HepG2 (cell line): ENCODE results near the gene PHYH. TPM values are rescaled to one million over a fixed set of nuclear protein-coding genes. Genes with fewer than 3 reads are reported as not detected.

Experiments
- AHDC1 ChIP-seq: sonication (generic); formaldehyde crosslinking; IDR thresholded peaks from 2 replicates; pipeline ENCODE4 v1.5.1; 2020; ENCODE audit warnings: mild to moderate bottlenecking, missing genetic modification reagents, borderline replicate concordance
- EHMT2 ChIP-seq: fragments of 200-600 bp; sonication (generic); IDR thresholded peaks from 2 replicates; pipeline ENCODE4 v1.7.0; 2017; ENCODE audit warnings: antibody characterized with exemption, low read depth, low read length, borderline replicate concordance
- GABPB1 ChIP-seq: IDR thresholded peaks from 2 replicates; pipeline ENCODE4 v1.6.1; 2016; ENCODE audit warnings: mild to moderate bottlenecking, missing genetic modification reagents, moderate library complexity, missing compliant biosample characterization
- HOXA5 ChIP-seq: sonication (generic); formaldehyde crosslinking; IDR thresholded peaks from 2 replicates; pipeline ENCODE4 v1.4.0; 2020; ENCODE audit warnings: missing genetic modification reagents
- NR2F2 ChIP-seq: IDR thresholded peaks from 2 replicates; pipeline ENCODE4 v1.6.1; 2012; ENCODE audit warnings: low read depth, inconsistent platforms, borderline replicate concordance
- SPEN ChIP-seq: sonication (generic); formaldehyde crosslinking; IDR thresholded peaks from 2 replicates; pipeline ENCODE4 v1.5.1; 2020; ENCODE audit warnings: low read depth, mild to moderate bottlenecking, missing genetic modification reagents
- polyA plus RNA-seq, 8 experiments: library from polyadenylated mRNA; depleted of rRNA in 3 of 8; stranded (reverse) in 7 of 8; unstranded in 1 of 8; fragments of >200 nt; fragmentation: Illumina TruSeq in 4 of 8; extraction: Trizol in 4 of 8; gene quantifications; 2 replicates each; pipeline versions ENCODE4 v1.2.1 to v1.2.3, GENCODE V29; 2011 to 2016; ENCODE audit warnings: low read depth in 4 of 8, missing spikeins in 1 of 8, mixed read lengths in 1 of 8; ENCODE audit not compliant: insufficient read depth in 1 of 8
- total RNA-seq, 5 experiments: library from RNA; depleted of rRNA; stranded (reverse); fragments of >200 nt; fragmentation: Illumina TruSeq; extraction: Trizol; gene quantifications; 2 replicates each; pipeline ENCODE4 v1.2.3, GENCODE V29; 2016; ENCODE audit warnings: low read depth in 1 of 5
- TF ChIP-seq, protein P1 (sequence below): sonication (generic); formaldehyde crosslinking; IDR thresholded peaks from 2 replicates; pipeline ENCODE4 v1.5.1; 2020; ENCODE audit warnings: mild to moderate bottlenecking, missing genetic modification reagents, moderate library complexity

The PHYH gene
- total and polyA plus RNA-seq, 2 of the 13 experiments (the other 11 are each of a cell fraction or from before 2014, with no cell fraction given) = 27.2 to 34.5 TPM

DNA sequence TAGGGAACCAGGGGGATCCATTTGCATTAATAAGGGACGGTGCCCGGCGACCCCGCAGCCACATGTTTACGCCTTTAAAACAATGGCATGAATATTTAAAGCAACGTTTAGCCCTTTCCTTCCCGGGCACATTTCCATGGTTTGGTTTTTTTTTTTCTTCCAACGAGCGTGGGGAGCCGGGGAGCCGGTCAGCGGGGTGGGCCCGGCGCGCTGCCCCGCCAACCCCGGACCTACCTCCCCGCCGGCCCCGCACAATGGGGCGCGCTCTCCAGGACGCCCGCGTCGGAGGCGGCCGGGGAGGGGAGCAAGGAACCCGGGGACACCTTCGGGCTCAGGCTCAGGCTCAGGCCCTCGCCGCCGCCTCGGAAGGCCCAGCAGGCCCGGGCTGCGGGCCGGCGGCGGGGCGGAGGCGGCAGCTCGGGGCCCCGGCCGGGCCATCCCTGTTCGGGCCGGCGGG is 47.2 kb upstream of the PHYH start (continued):
- TF ChIP-seq AHDC1 (CRISPR knock-in tag) (no peak), EHMT2 (no peak), GABPB1 (CRISPR knock-in tag) (peak; percentile 38; the same call in 1 of the 2 replicates), SPEN (CRISPR knock-in tag) (0 out of 2 replicates have a peak, but pooled peaks have one; percentile 26), NR2F2 (no peak), HOXA5 (no peak)
- TF ChIP-seq, protein P1, sequence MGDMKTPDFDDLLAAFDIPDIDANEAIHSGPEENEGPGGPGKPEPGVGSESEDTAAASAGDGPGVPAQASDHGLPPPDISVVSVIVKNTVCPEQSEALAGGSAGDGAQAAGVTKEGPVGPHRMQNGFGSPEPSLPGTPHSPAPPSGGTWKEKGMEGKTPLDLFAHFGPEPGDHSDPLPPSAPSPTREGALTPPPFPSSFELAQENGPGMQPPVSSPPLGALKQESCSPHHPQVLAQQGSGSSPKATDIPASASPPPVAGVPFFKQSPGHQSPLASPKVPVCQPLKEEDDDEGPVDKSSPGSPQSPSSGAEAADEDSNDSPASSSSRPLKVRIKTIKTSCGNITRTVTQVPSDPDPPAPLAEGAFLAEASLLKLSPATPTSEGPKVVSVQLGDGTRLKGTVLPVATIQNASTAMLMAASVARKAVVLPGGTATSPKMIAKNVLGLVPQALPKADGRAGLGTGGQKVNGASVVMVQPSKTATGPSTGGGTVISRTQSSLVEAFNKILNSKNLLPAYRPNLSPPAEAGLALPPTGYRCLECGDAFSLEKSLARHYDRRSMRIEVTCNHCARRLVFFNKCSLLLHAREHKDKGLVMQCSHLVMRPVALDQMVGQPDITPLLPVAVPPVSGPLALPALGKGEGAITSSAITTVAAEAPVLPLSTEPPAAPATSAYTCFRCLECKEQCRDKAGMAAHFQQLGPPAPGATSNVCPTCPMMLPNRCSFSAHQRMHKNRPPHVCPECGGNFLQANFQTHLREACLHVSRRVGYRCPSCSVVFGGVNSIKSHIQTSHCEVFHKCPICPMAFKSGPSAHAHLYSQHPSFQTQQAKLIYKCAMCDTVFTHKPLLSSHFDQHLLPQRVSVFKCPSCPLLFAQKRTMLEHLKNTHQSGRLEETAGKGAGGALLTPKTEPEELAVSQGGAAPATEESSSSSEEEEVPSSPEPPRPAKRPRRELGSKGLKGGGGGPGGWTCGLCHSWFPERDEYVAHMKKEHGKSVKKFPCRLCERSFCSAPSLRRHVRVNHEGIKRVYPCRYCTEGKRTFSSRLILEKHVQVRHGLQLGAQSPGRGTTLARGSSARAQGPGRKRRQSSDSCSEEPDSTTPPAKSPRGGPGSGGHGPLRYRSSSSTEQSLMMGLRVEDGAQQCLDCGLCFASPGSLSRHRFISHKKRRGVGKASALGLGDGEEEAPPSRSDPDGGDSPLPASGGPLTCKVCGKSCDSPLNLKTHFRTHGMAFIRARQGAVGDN = peak; percentile 32
